Suprapubic skin (tissue), 4 donors: Measurements from ENCODE around the gene ST8SIA6. TPM values are rescaled to one million over a fixed set of nuclear protein-coding genes. Genes with fewer than 3 reads are reported as not detected.

Source experiments
- DNase-seq, 2 donors: peaks; one replicate each; pipeline ENCODE4 v3.0.0-alpha.2; 2019; ENCODE audit warnings: low spot score in 2 of 2
- H3K27ac ChIP-seq: fragments of 200-600 bp; sonication (generic); one replicate; pipeline ENCODE4 v1.5.1; 2019
- H3K27me3 ChIP-seq: fragments of 200-600 bp; sonication (generic); one replicate; pipeline ENCODE4 v1.5.1; 2019
- H3K36me3 ChIP-seq: fragments of 200-600 bp; sonication (generic); one replicate; pipeline ENCODE4 v1.5.1; 2019
- H3K4me1 ChIP-seq: fragments of 200-600 bp; sonication (generic); one replicate; pipeline ENCODE4 v1.5.1; 2019
- H3K4me3 ChIP-seq: fragments of 200-600 bp; sonication (generic); one replicate; pipeline ENCODE4 v1.5.1; 2019; ENCODE audit warnings: mild to moderate bottlenecking
- H3K9me3 ChIP-seq: fragments of 200-600 bp; sonication (generic); one replicate; pipeline ENCODE4 v1.5.1; 2019
- CTCF ChIP-seq, 2 donors: fragments of 200-600 bp in 1 of 2; fragments of 450-650 bp in 1 of 2; sonication (generic) in 1 of 2; IDR thresholded peaks; one replicate each; pipeline ENCODE4 v1.5.1; 2016 to 2019; ENCODE audit warnings: antibody characterized with exemption in 2 of 2, mild to moderate bottlenecking in 1 of 2, moderate library complexity in 1 of 2
- EP300 ChIP-seq: sonication (generic); formaldehyde crosslinking; IDR thresholded peaks from one replicate; pipeline ENCODE4 v1.6.1; 2017; ENCODE audit warnings: antibody characterized with exemption
- POLR2A ChIP-seq, 2 donors: fragments of 450-650 bp; IDR thresholded peaks; one replicate each; pipeline ENCODE4 v1.6.1; 2017; ENCODE audit warnings: antibody characterized with exemption in 2 of 2, mild to moderate bottlenecking in 2 of 2, moderate library complexity in 2 of 2
- POLR2AphosphoS5 ChIP-seq, 3 donors: sonication (generic); formaldehyde crosslinking; IDR thresholded peaks; one replicate each; pipeline ENCODE4 v1.6.1; 2017; ENCODE audit warnings: antibody characterized with exemption in 3 of 3
- WGBS: methylation state at CpG from one replicate; pipeline ENCODE4 v1.1.5; 2018; 5-methylcytosine and 5-hydroxymethylcytosine counted together
- total RNA-seq, 4 donors: library from RNA; depleted of rRNA; stranded (reverse); fragments of >200 nt; gene quantifications; one replicate each; pipeline ENCODE4 v1.1.0, GENCODE V29; 2016

The ST8SIA6 gene
- total RNA-seq, 4 donors from 2014 or later: 1.2 to 5.2 (median 3.2) TPM

DNA sequence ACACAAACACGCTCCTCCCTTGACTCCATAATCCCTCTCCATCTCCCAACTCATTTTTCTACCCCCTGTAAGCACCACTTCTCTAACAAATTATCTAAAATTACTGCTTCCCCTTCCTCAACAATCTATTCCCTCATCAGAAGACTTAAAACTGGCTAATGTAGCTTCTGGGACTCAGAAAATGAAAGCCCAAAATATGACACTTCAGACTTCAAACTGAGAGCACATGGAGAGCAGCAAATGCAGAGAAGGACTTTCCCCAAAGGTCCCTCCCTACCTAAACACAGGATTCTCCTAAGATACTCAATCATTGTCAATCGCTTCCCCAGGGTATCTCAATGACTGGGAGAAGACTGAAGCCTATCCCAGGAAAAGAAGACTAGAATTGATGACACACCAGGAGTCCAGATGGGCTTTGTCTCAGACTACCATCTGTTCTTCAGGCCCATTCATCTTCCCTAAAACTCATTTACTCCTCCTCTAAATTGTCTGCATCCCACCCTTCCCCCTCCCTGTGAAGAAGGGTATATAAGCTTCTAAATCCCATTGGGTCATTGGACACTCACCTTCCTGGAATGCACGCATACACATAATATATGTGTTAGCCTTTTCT lies 39.2 kb downstream of the ST8SIA6 start:
- no peaks in the 10 kb centered on the region for H3K27me3 ChIP-seq
- H3K9me3 ChIP-seq: no peaks in the 10 kb centered on the region
- H3K27ac ChIP-seq: no peak overlapping the region
- no peaks in the 10 kb centered on the region for H3K36me3 ChIP-seq
- TF ChIP-seq EP300: no peak
- no peak for TF ChIP-seq POLR2AphosphoS5 (IDR thresholded peaks at IDR 0.05)
- TF ChIP-seq POLR2A (IDR thresholded peaks at IDR 0.05): no peak
- no peak for TF ChIP-seq CTCF (IDR thresholded peaks at IDR 0.05)
- no peak overlapping the region for H3K4me3 ChIP-seq
- DNase-seq: no peak
- WGBS: 75% methylated on average over 3 of the region's 3 CpGs
- no peaks in the 10 kb centered on the region for H3K4me1 ChIP-seq

DNA sequence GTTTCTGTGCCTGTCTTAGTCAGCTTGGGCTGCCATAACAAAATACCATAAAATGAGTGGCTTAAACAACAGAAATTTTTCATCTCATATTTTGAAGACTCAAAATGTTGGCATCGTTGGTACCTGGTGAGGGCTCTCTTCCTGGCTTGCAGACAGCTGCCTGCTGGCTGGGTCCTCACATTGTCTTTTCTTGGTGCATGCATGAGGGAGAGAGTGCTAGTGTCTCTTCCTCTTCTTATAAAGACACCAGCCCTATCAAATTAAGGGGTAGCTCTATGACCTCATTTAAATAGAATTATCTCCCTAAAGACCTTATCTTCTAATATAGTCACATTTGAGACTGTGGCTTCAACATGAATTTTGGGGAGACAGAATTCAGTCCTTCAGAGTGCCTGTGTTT lies 39.9 kb downstream of the ST8SIA6 start:
- Histone ChIP-seq H3K9me3 (no peaks in the 10 kb centered on the region), H3K4me1 (no peaks in the 10 kb centered on the region), H3K27me3 (no peaks in the 10 kb centered on the region), H3K4me3 (no peak overlapping the region), H3K27ac (no peak overlapping the region), H3K36me3 (no peaks in the 10 kb centered on the region)
- DNase-seq: no peak
- WGBS: 88% methylated on average over 1 of the region's 1 CpG
- TF ChIP-seq POLR2AphosphoS5 (IDR thresholded peaks at IDR 0.05): no peak
- TF ChIP-seq CTCF (IDR thresholded peaks at IDR 0.05): no peak
- no peak for TF ChIP-seq POLR2A (IDR thresholded peaks at IDR 0.05)
- no peak for TF ChIP-seq EP300

GRCh38 chr10:17413876-17414275 lies 40.5 kb downstream of the ST8SIA6 start:
- no peaks in the 10 kb centered on the region for H3K9me3 ChIP-seq
- no peaks in the 10 kb centered on the region for H3K27me3 ChIP-seq
- H3K27ac ChIP-seq: no peak overlapping the region
- H3K36me3 ChIP-seq: no peaks in the 10 kb centered on the region
- WGBS: 93% methylated on average over 2 of the region's 2 CpGs
- H3K4me3 ChIP-seq: no peak overlapping the region
- DNase-seq: no peak
- H3K4me1 ChIP-seq: no peaks in the 10 kb centered on the region
- TF ChIP-seq POLR2A (IDR thresholded peaks at IDR 0.05): no peak
- TF ChIP-seq CTCF (IDR thresholded peaks at IDR 0.05): no peak
- TF ChIP-seq POLR2AphosphoS5 (IDR thresholded peaks at IDR 0.05): no peak
- TF ChIP-seq EP300: no peak

GRCh38 chr10:17412323-17412722 lies 42.1 kb downstream of the ST8SIA6 start:
- no peak overlapping the region for H3K4me3 ChIP-seq
- TF ChIP-seq POLR2AphosphoS5 (IDR thresholded peaks at IDR 0.05) (no peak), CTCF (IDR thresholded peaks at IDR 0.05) (no peak)
- no peaks in the 10 kb centered on the region for H3K27me3 ChIP-seq
- H3K4me1 ChIP-seq: no peaks in the 10 kb centered on the region
- no peaks in the 10 kb centered on the region for H3K36me3 ChIP-seq
- H3K9me3 ChIP-seq: no peaks in the 10 kb centered on the region
- DNase-seq: no peak
- 73% methylated on average over 2 of the region's 2 CpGs for WGBS
- H3K27ac ChIP-seq: no peak overlapping the region

- H3K4me1 ChIP-seq: no peaks in the 10 kb centered on the region
- H3K27me3 ChIP-seq: no peaks in the 10 kb centered on the region
- TF ChIP-seq POLR2A (IDR thresholded peaks at IDR 0.05): no peak
- TF ChIP-seq EP300: no peak
- TF ChIP-seq POLR2AphosphoS5 (IDR thresholded peaks at IDR 0.05): no peak
- TF ChIP-seq CTCF (IDR thresholded peaks at IDR 0.05): no peak
- H3K36me3 ChIP-seq: no peaks in the 10 kb centered on the region
- H3K4me3 ChIP-seq: no peak overlapping the region
- no peak for DNase-seq
- no peak overlapping the region for H3K27ac ChIP-seq
- 68% methylated on average over 5 of the region's 5 CpGs for WGBS
- no peaks in the 10 kb centered on the region for H3K9me3 ChIP-seq
These were observed 43.5 kb downstream of the ST8SIA6 start for GRCh38 chr10:17410907-17411306.
